Hepatocyte (in vitro differentiated cells): Measurements from ENCODE around the gene INTS11. TPM values are rescaled to one million over a fixed set of nuclear protein-coding genes. Genes with fewer than 3 reads are reported as not detected.

Source experiments
- DNase-seq: peaks from one replicate; pipeline ENCODE4 v3.0.0-alpha.2; 2016; ENCODE audit warnings: low spot score
- H2AFZ ChIP-seq: fragments of 200-600 bp; sonication (generic); 2 replicates; pipeline ENCODE4 v1.6.0; 2016; ENCODE audit warnings: antibody characterized with exemption, mild to moderate bottlenecking
- H3K27ac ChIP-seq: fragments of 200-600 bp; sonication (generic); 2 replicates; pipeline ENCODE4 v1.5.1; 2016; ENCODE audit warnings: mild to moderate bottlenecking
- H3K27me3 ChIP-seq: fragments of 200-600 bp; sonication (generic); 2 replicates; pipeline ENCODE4 v1.6.1; 2016
- H3K36me3 ChIP-seq: fragments of 200-600 bp; sonication (generic); replicated peaks from 2 replicates; pipeline ENCODE4 v1.5.1; 2016; ENCODE audit warnings: low read depth; ENCODE audit not compliant: insufficient read depth
- H3K4me1 ChIP-seq: fragments of 200-600 bp; sonication (generic); 2 replicates; pipeline ENCODE4 v1.5.1; 2016; ENCODE audit warnings: mild to moderate bottlenecking, moderate library complexity; ENCODE audit not compliant: insufficient read depth
- H3K4me2 ChIP-seq: fragments of 200-600 bp; sonication (generic); 2 replicates; pipeline ENCODE4 v1.6.0; 2016
- H3K4me3 ChIP-seq: fragments of 200-600 bp; sonication (generic); 2 replicates; pipeline ENCODE4 v1.5.1; 2016; ENCODE audit warnings: mild to moderate bottlenecking
- H3K79me2 ChIP-seq: fragments of 200-600 bp; sonication (generic); 2 replicates; pipeline ENCODE4 v1.6.0; 2017; ENCODE audit warnings: mild to moderate bottlenecking
- H3K9me2 ChIP-seq: fragments of 200-600 bp; sonication (generic); replicated peaks from 2 replicates; pipeline ENCODE4 v1.6.0; 2017; ENCODE audit warnings: mild to moderate bottlenecking; ENCODE audit not compliant: insufficient read depth
- H3K9me3 ChIP-seq: fragments of 200-600 bp; sonication (generic); 2 replicates; pipeline ENCODE4 v1.5.1; 2016; ENCODE audit warnings: low read depth, mild to moderate bottlenecking
- H4K20me1 ChIP-seq: fragments of 200-600 bp; sonication (generic); 2 replicates; pipeline ENCODE4 v1.6.0; 2016; ENCODE audit warnings: mild to moderate bottlenecking; ENCODE audit not compliant: insufficient read depth, poor library complexity, severe bottlenecking
- EZH2 ChIP-seq: fragments of 200-600 bp; sonication (generic); IDR thresholded peaks from 2 replicates; pipeline ENCODE4 v1.6.1; 2016; ENCODE audit warnings: antibody characterized with exemption, mild to moderate bottlenecking, borderline replicate concordance
- EZH2phosphoT487 ChIP-seq: fragments of 200-600 bp; sonication (generic); IDR thresholded peaks from one replicate; pipeline ENCODE4 v1.6.1; 2018; ENCODE audit warnings: antibody characterized with exemption, mild to moderate bottlenecking, low read depth, moderate library complexity; ENCODE audit not compliant: unreplicated experiment, severe bottlenecking
- WGBS: methylation state at CpG from one replicate; pipeline ENCODE4 v1.1.6; 2016; ENCODE audit warnings: low lambda C conversion rate; ENCODE audit errors: missing lambda C conversion rate; 5-methylcytosine and 5-hydroxymethylcytosine counted together
- polyA plus RNA-seq: library from polyadenylated mRNA; unstranded; fragments of >200 nt; fragmentation: Nextera tagmentation; extraction: Ambion mirVana; gene quantifications from 2 replicates; pipeline ENCODE4 v1.2.1, GENCODE V29; 2016
- total RNA-seq: library from RNA; depleted of rRNA; stranded (reverse); fragments of >200 nt; gene quantifications from 2 replicates; pipeline ENCODE4 v1.2.3, GENCODE V29; 2014
- TF ChIP-seq, protein P1 (sequence below): fragments of 200-600 bp; sonication (generic); IDR thresholded peaks from 2 replicates; pipeline ENCODE4 v1.5.1; 2016; ENCODE audit warnings: antibody characterized with exemption, mild to moderate bottlenecking; ENCODE audit not compliant: poor library complexity

INTS11 gene
- total and polyA plus RNA-seq, 2 experiments from 2014 or later: 80.4 to 80.6 TPM

DNA sequence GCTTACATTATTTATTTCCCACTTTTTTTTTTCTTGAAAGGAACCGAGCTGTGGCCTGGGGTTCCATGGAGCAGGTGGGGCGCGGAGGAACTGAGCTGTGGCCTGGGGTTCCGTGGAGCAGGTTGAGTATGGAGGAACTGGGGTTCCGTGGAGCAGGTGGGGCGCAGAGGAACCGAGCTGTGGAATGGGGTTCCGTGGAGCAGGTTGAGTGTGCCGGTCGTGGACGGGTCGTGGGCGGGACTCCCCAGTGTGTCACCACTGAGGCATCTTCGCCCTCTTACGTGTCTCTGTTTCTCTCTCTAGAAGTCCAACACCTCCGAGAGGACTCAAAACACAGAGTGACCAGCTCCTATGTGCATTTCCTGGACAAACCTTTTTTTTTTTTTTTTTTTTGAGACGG lies 45.4 kb downstream of the INTS11 start:
- H3K27me3 ChIP-seq: no peaks in the 10 kb centered on the region
- H3K4me3 ChIP-seq: no peak overlapping the region
- H3K9me2 ChIP-seq: no peaks in the 10 kb centered on the region
- no peaks in the 10 kb centered on the region for H3K4me1 ChIP-seq
- DNase-seq: no peak
- no peak for TF ChIP-seq EZH2phosphoT487
- TF ChIP-seq, protein P1, sequence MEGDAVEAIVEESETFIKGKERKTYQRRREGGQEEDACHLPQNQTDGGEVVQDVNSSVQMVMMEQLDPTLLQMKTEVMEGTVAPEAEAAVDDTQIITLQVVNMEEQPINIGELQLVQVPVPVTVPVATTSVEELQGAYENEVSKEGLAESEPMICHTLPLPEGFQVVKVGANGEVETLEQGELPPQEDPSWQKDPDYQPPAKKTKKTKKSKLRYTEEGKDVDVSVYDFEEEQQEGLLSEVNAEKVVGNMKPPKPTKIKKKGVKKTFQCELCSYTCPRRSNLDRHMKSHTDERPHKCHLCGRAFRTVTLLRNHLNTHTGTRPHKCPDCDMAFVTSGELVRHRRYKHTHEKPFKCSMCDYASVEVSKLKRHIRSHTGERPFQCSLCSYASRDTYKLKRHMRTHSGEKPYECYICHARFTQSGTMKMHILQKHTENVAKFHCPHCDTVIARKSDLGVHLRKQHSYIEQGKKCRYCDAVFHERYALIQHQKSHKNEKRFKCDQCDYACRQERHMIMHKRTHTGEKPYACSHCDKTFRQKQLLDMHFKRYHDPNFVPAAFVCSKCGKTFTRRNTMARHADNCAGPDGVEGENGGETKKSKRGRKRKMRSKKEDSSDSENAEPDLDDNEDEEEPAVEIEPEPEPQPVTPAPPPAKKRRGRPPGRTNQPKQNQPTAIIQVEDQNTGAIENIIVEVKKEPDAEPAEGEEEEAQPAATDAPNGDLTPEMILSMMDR: no peak
- no peak for TF ChIP-seq EZH2
- no peaks in the 10 kb centered on the region for H3K9me3 ChIP-seq
- H4K20me1 ChIP-seq: no peaks in the 10 kb centered on the region
- no peaks in the 10 kb centered on the region for H3K36me3 ChIP-seq
- no peak overlapping the region for H3K27ac ChIP-seq
- H2AFZ ChIP-seq: no peak overlapping the region
- 89% methylated on average over 16 of the region's 17 CpGs for WGBS
- H3K79me2 ChIP-seq: no peaks in the 10 kb centered on the region
- H3K4me2 ChIP-seq: no peak overlapping the region

DNA sequence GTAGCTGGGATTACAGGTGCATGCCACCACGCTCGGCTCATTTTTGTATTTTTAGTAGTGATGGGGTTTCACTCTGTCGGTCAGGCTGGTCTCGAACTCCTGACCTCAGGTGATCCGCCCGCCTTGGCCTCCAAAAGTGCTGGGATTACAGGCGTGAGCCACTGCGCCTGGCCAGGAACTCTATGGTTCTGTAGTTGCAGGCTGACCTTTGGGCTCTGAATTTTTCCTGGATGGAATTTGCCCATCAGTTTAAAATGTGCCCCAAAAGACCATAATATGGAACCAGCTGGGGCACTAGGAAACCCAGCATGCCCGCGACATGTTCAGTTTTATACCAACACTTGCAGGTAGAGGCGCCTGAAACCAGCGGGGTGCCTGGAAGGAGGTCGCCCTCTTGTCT lies 45.8 kb downstream of the INTS11 start:
- Histone ChIP-seq H3K9me3 (no peaks in the 10 kb centered on the region), H2AFZ (no peak overlapping the region), H3K9me2 (no peaks in the 10 kb centered on the region), H3K4me1 (no peaks in the 10 kb centered on the region), H3K27ac (no peak overlapping the region), H3K4me2 (no peak overlapping the region), H3K4me3 (no peak overlapping the region), H3K27me3 (no peaks in the 10 kb centered on the region), H3K79me2 (no peaks in the 10 kb centered on the region), H4K20me1 (no peaks in the 10 kb centered on the region), H3K36me3 (no peaks in the 10 kb centered on the region)
- no peak for TF ChIP-seq EZH2phosphoT487
- TF ChIP-seq, protein P1: no peak
- DNase-seq: no peak
- 92% methylated on average over 13 of the region's 13 CpGs for WGBS

DNA sequence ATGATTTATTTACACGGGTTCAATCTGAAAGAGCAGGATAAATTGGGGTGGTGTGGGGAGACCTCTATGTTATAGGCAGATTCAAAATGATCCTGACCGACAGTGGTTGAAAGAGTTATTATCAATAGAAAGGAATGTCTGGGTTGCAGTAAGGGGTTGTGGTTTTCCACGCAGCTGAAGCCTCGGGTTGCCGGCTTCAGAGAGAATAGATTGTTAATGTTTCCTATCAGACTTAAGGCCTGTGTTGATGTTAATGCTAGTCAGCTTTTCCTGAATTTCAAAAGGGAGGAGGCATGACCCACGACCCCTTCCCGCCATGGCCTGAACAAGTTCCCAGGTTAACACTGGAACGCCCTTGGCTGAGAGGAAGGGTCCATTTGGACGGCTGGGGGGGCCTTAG lies 48.6 kb downstream of the INTS11 start:
- no peaks in the 10 kb centered on the region for H3K9me3 ChIP-seq
- no peak overlapping the region for H2AFZ ChIP-seq
- no peaks in the 10 kb centered on the region for H3K27me3 ChIP-seq
- DNase-seq: no peak
- TF ChIP-seq, protein P1: no peak
- no peak for TF ChIP-seq EZH2
- TF ChIP-seq EZH2phosphoT487: no peak
- 85% methylated on average over 9 of the region's 9 CpGs for WGBS
- H3K36me3 ChIP-seq: no peaks in the 10 kb centered on the region
- H3K79me2 ChIP-seq: peaks cover 25% of the 10 kb centered on the region
- peaks cover 22% of the 10 kb centered on the region for H4K20me1 ChIP-seq
- no peak overlapping the region for H3K27ac ChIP-seq
- H3K4me1 ChIP-seq: peaks cover 20% of the 10 kb centered on the region
- no peak overlapping the region for H3K4me3 ChIP-seq
- no peaks in the 10 kb centered on the region for H3K9me2 ChIP-seq
- no peak overlapping the region for H3K4me2 ChIP-seq

DNA sequence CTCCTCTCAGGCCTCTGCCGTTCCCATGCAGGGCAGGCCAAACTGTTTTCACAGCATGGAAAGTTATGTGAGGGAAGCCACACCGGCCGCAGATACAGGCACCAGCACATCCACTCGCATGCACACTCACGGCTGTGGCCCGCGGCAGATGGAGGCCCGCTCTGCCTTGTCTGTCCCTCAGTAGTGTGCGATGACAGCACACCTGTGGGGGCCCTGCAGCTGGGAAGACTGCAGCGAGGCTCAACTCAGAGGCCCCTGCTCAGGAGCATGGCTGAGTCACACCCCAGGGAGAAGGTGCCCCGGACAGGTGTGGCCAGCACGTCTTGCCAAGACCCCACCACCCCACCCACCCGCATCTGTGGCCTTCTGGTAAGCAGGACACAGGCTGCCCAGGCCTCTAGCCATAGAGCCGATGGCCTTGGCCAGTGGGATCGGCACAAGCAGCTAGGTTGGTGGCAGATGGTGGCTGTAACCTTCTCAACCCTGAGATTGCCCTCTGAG lies 49.5 kb downstream of the INTS11 start:
- no peak for TF ChIP-seq EZH2phosphoT487
- TF ChIP-seq EZH2: no peak
- TF ChIP-seq, protein P1: no peak
- peaks cover 34% of the 10 kb centered on the region for H3K79me2 ChIP-seq
- H2AFZ ChIP-seq: no peak overlapping the region
- peaks cover 22% of the 10 kb centered on the region for H3K4me1 ChIP-seq
- no peak overlapping the region for H3K27ac ChIP-seq
- H4K20me1 ChIP-seq: peaks cover 31% of the 10 kb centered on the region
- H3K36me3 ChIP-seq: no peaks in the 10 kb centered on the region
- no peak overlapping the region for H3K4me3 ChIP-seq
- no peak overlapping the region for H3K4me2 ChIP-seq
- no peaks in the 10 kb centered on the region for H3K9me3 ChIP-seq
- 89% methylated on average over 15 of the region's 15 CpGs for WGBS
- no peaks in the 10 kb centered on the region for H3K27me3 ChIP-seq
- H3K9me2 ChIP-seq: no peaks in the 10 kb centered on the region
- DNase-seq: no peak
